GM21526 (cell line): ENCODE data around the gene KSR1.
"Not testable (repeated sequence)": the region's sequence is repeated elsewhere in the genome, so short reads cannot be mapped to it uniquely, and the experiment has no call there.

Experiments used
- ATAC-seq: cut with Tn5 transposase; IDR thresholded peaks from one replicate; pipeline ENCODE4 v1.9.1; 2021; ENCODE audit warnings: moderate library complexity; ENCODE audit not compliant: unreplicated experiment, low FRiP score

Gene KSR1

GRCh38 chr17:27669136-27669535 is 212.9 kb downstream of the KSR1 start:
- no peak for ATAC-seq

- no peak for ATAC-seq
Measured at GRCh38 chr17:27669850-27670249, 213.6 kb downstream of the KSR1 start.

GRCh38 chr17:27670791-27671590 is 214.7 kb downstream of the KSR1 start:
- no peak for ATAC-seq

- no peak for ATAC-seq
Measured at GRCh38 chr17:27671591-27671910, 215.3 kb downstream of the KSR1 start.

GRCh38 chr17:27671977-27672480 is 215.8 kb downstream of the KSR1 start:
- ATAC-seq, result not testable (repeated sequence)

- ATAC-seq, result no peak
Measured at GRCh38 chr17:27674335-27674734, 218.1 kb downstream of the KSR1 start.
